ENCODE data around the gene LSP1. TPM values are rescaled to one million over a fixed set of nuclear protein-coding genes. Genes with fewer than 3 reads are reported as not detected.

Gene LSP1
- total RNA-seq, 3 donors from 2014 or later (not counting 1 experiment from before 2014, with no cell fraction given): 487 to 595 (median 536) TPM

GRCh38 chr11:1922481-1923081, 69.7 kb downstream of the LSP1 start:
- no peak overlapping the region for H3K4me3 ChIP-seq (ENCODE audit: low read length)
- TF ChIP-seq CTCF (IDR thresholded peaks at IDR 0.05): no peak
- intact Hi-C loops (cut with micrococcal nuclease): loop anchor here (5.0 kb wide), 1 partner anchor 295 kb away; no protein-coding TSS in a partner anchor
- Mint-ChIP-seq H3K27ac (no peak overlapping the region), H3K36me3 (no peaks in the 10 kb centered on the region), H3K27me3 (ENCODE audit: low read depth in 2 of 2) (peaks cover 0 to 12% of the 10 kb centered on the region in 2 donors), H3K4me3 (no peak overlapping the region), H3K9me3 (no peaks in the 10 kb centered on the region), H3K4me1 (peaks cover 5 to 28% of the 10 kb centered on the region in 2 donors)
- WGBS (ENCODE audit: insufficient coverage): 76% methylated on average over 14 of the region's 14 CpGs
- DNase-seq: peak in 1 of 2 donors; percentile 6
- H3K27me3 ChIP-seq (ENCODE audit: control insufficient read depth, insufficient read depth, low read length): peaks cover 2% of the 10 kb centered on the region
- ATAC-seq: no peak
- H3K27ac ChIP-seq (ENCODE audit: low read length): no peak overlapping the region
- no peaks in the 10 kb centered on the region for H3K36me3 ChIP-seq (ENCODE audit: control insufficient read depth, insufficient read depth, low read length)
- H3K4me1 ChIP-seq (ENCODE audit: control insufficient read depth, insufficient read depth, low read length): peaks cover 15% of the 10 kb centered on the region
- no peaks in the 10 kb centered on the region for H3K9me3 ChIP-seq (ENCODE audit: control insufficient read depth, insufficient read depth, low read length)

- Histone ChIP-seq H3K4me3 (ENCODE audit: low read length) (no peak overlapping the region), H3K9me3 (ENCODE audit: control insufficient read depth, insufficient read depth, low read length) (no peaks in the 10 kb centered on the region), H3K36me3 (ENCODE audit: control insufficient read depth, insufficient read depth, low read length) (no peaks in the 10 kb centered on the region), H3K27ac (ENCODE audit: low read length) (no peak overlapping the region), H3K4me1 (ENCODE audit: control insufficient read depth, insufficient read depth, low read length) (peaks cover 7% of the 10 kb centered on the region), H3K27me3 (ENCODE audit: control insufficient read depth, insufficient read depth, low read length) (peaks cover 2% of the 10 kb centered on the region)
- no peak overlapping the region for H3K4me3 Mint-ChIP-seq
- H3K9me3 Mint-ChIP-seq: no peaks in the 10 kb centered on the region
- TF ChIP-seq CTCF (IDR thresholded peaks at IDR 0.05): no peak
- peak in 1 of 2 donors; percentile 7 for DNase-seq
- 90% methylated on average over 21 of the region's 22 CpGs for WGBS (ENCODE audit: insufficient coverage)
- peaks cover 0 to 12% of the 10 kb centered on the region in 2 donors for H3K27me3 Mint-ChIP-seq (ENCODE audit: low read depth in 2 of 2)
- intact Hi-C loops (cut with micrococcal nuclease): loop anchor here (5.0 kb wide), 1 partner anchor 294 kb away; no protein-coding TSS in a partner anchor
- H3K4me1 Mint-ChIP-seq: peaks cover 5 to 28% of the 10 kb centered on the region in 2 donors
- H3K36me3 Mint-ChIP-seq: no peaks in the 10 kb centered on the region
- no peak overlapping the region for H3K27ac Mint-ChIP-seq
- no peak for ATAC-seq
Measured at GRCh38 chr11:1923201-1923956, 70.5 kb downstream of the LSP1 start.

DNA sequence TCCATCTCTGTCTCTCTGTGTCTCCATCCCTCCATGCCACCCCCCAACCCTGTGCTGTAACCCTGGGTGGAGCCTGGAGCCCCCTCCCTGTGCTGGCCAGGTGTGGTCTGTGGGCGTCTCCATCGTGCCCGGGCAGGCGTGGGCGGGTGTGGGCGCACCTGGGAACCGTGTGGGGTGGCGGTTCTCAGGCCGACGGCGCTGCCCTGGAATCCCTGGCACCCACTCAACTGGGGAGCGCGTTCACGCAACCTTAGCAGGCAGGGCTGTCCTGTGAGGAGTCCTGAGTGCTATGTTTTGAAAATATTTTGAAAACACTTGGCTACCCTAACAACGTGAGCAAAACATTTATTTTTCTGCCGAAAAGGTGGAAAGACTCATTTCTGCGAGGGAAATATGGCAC, 71.3 kb downstream of the LSP1 start:
- DNase-seq (peak in 1 of 2 donors; percentile 4), ATAC-seq (no peak)
- no peaks in the 10 kb centered on the region for H3K9me3 ChIP-seq (ENCODE audit: control insufficient read depth, insufficient read depth, low read length)
- WGBS (ENCODE audit: insufficient coverage): 75% methylated on average over 17 of the region's 17 CpGs
- peaks cover 2% of the 10 kb centered on the region for H3K27me3 ChIP-seq (ENCODE audit: control insufficient read depth, insufficient read depth, low read length)
- H3K36me3 ChIP-seq (ENCODE audit: control insufficient read depth, insufficient read depth, low read length): no peaks in the 10 kb centered on the region
- H3K27me3 Mint-ChIP-seq (ENCODE audit: low read depth in 2 of 2): peaks cover 0 to 12% of the 10 kb centered on the region in 2 donors
- peaks cover 7% of the 10 kb centered on the region for H3K4me1 ChIP-seq (ENCODE audit: control insufficient read depth, insufficient read depth, low read length)
- H3K27ac Mint-ChIP-seq: no peak overlapping the region
- intact Hi-C loops (cut with micrococcal nuclease): loop anchor here (5.0 kb wide), 1 partner anchor 293 kb away; no protein-coding TSS in a partner anchor
- no peak overlapping the region for H3K4me3 Mint-ChIP-seq
- H3K4me1 Mint-ChIP-seq: peaks cover 5 to 27% of the 10 kb centered on the region in 2 donors
- no peak overlapping the region for H3K4me3 ChIP-seq (ENCODE audit: low read length)
- no peak for TF ChIP-seq CTCF (IDR thresholded peaks at IDR 0.05)
- H3K36me3 Mint-ChIP-seq: no peaks in the 10 kb centered on the region
- no peaks in the 10 kb centered on the region for H3K9me3 Mint-ChIP-seq
- no peak overlapping the region for H3K27ac ChIP-seq (ENCODE audit: low read length)
